Memory B cell (primary cell): ENCODE measurements around the gene MTG1.
"Not testable (repeated sequence)": the region's sequence is repeated elsewhere in the genome, so short reads cannot be mapped to it uniquely, and the experiment has no call there.

Experiments
- ATAC-seq: fragments of 150-1000 bp; cut with Tn5 transposase; 2 replicates; pipeline ENCODE4 v1.10.0; 2021; ENCODE audit warnings: low read depth, mild to moderate bottlenecking, moderate library complexity
- DNase-seq, 2 donors: peaks; one replicate each; pipeline ENCODE4 v3.0.0; 2022; ENCODE audit warnings: low spot score in 2 of 2
- H3K27ac Mint-ChIP-seq: one replicate; pipeline ENCODE4 v1.8.0; 2022; ENCODE audit warnings: mild to moderate bottlenecking, moderate library complexity, mixed read lengths
- H3K27me3 Mint-ChIP-seq: one replicate; pipeline ENCODE4 v1.8.0; 2022; ENCODE audit warnings: mixed read lengths
- H3K36me3 Mint-ChIP-seq: one replicate; pipeline ENCODE4 v1.8.0; 2022; ENCODE audit warnings: mild to moderate bottlenecking, mixed read lengths
- H3K4me1 Mint-ChIP-seq: one replicate; pipeline ENCODE4 v1.8.0; 2022; ENCODE audit warnings: mixed read lengths
- H3K4me3 Mint-ChIP-seq: one replicate; pipeline ENCODE4 v1.8.0; 2022; ENCODE audit warnings: mild to moderate bottlenecking, moderate library complexity, mixed read lengths
- H3K9me3 Mint-ChIP-seq: one replicate; pipeline ENCODE4 v1.8.0; 2022; ENCODE audit warnings: mixed read lengths

The MTG1 gene

DNA sequence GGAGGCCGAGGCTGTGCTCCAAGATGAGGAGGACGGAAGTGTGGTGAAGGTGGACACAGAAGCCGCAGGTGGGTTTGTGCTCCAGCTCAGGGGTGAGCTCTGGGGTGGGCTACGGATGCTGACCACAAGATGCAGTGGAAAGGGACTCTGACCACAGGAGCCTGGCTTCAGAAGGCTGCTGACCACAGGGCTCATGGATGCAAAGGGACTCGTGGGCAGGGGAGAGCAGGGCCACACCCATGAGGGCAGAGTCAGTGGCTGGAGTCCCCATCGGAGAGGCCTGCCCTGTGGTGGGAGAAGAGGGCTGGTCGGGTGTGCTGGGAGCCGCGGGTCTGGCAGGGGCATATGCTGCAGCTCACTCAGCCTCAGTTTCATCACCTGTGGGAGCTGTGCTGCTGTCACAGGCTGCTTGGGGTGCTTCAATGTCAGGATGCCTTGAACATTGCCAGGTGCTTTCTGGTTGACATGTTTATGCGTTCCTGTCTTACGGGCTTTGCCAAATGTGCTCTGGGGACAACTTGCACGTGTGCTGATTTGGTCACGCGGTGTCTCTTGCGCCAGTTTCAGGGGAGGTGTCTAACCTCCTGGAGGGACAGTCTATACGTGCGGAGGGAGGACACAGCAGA lies 73.4 kb downstream of the MTG1 start:
- Mint-ChIP-seq H3K27ac (no peak overlapping the region), H3K9me3 (peaks cover 2% of the 10 kb centered on the region), H3K36me3 (peaks cover 30% of the 10 kb centered on the region), H3K4me3 (no peak overlapping the region), H3K4me1 (no peaks in the 10 kb centered on the region), H3K27me3 (no peaks in the 10 kb centered on the region)
- DNase-seq (no peak), ATAC-seq (no peak)

DNA sequence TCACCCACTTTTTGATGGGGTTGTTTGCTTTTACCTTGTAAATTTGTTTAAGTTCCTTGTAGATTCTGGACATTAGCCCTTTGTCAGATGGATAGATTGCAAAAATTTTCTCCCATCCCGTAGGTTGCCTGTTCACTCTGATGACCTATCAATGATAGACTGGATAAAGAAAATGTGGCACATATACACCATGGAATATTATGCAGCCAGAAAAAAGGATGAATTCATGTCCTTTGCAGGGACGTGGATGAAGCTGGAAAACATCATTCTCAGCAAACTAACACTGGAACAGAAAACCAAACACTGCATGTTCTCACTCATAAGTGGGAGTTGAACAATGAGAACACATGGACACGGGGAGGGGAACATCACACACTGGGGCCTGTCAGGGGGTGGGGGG lies 75.2 kb downstream of the MTG1 start:
- not testable (repeated sequence) for H3K27ac Mint-ChIP-seq, H3K4me3 Mint-ChIP-seq, H3K27me3 Mint-ChIP-seq, H3K4me1 Mint-ChIP-seq, H3K9me3 Mint-ChIP-seq, DNase-seq, ATAC-seq
- peaks cover 33% of the 10 kb centered on the region for H3K36me3 Mint-ChIP-seq

DNA sequence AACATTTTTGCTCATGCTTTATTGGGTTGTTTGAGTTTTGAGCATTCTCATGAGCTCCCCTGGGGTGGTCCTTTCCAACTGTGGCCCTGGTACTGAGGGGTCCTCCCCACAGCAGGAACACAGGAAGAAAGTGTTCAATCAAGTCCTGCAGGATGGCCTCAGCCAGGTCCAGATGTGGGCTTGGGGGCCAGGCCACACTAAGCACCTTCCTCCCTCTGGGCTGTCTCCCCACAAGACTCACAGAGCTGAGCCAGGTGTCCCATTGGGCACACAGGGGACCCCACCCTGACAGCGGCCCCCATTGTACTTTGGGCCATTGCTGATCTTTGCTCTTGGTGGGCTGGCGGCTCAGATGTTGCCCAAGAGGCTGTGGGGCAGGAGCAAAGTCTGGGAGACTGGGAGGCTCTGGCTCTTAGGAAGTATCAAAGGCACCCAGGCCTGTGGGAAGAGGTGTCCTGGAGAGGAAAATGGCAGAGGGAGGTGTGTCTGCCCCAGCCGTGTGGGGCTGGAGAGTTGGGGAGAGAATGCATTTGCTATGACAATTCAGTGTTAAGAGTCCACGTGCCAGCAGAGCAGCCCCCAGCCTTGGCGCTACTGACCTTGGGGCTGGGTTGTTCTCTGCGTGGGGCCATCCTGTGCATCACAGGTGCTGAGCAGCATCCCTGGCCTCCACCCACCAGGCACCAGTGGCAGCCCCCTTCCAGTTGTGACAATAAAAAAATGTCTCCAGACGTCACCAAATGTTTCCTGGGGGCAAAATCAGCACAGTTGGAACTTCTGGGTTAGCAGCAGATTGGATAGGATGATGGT lies 77.5 kb downstream of the MTG1 start:
- H3K27ac Mint-ChIP-seq, result no peak overlapping the region
- H3K9me3 Mint-ChIP-seq, result peaks cover 7% of the 10 kb centered on the region
- H3K36me3 Mint-ChIP-seq, result peaks cover 33% of the 10 kb centered on the region
- no peak overlapping the region for H3K4me3 Mint-ChIP-seq
- peaks cover 2% of the 10 kb centered on the region for H3K27me3 Mint-ChIP-seq
- no peak for ATAC-seq
- DNase-seq, result no peak
- H3K4me1 Mint-ChIP-seq, result peaks cover 4% of the 10 kb centered on the region
